Activated CD8-positive, alpha-beta memory T cell treated with anti-CD3 and anti-CD28 coated beads, Interleukin-2, amount 50 U/mL, for 1 hour (primary cell): ENCODE results near the gene UQCC2.

ENCODE experiments used
- DNase-seq: peaks from one replicate; pipeline ENCODE4 v3.0.0-alpha.2; 2020; ENCODE audit errors: extremely low read depth

Gene UQCC2

GRCh38 chr6:33725891-33726673, 14.6 kb upstream of the UQCC2 start:
- DNase-seq, result no peak

GRCh38 chr6:33725222-33725621, 13.7 kb upstream of the UQCC2 start:
- no peak for DNase-seq

GRCh38 chr6:33724102-33725023, 12.9 kb upstream of the UQCC2 start:
- DNase-seq, result no peak

GRCh38 chr6:33723371-33724085, 12.0 kb upstream of the UQCC2 start:
- no peak for DNase-seq

GRCh38 chr6:33722103-33722623, 10.7 kb upstream of the UQCC2 start:
- DNase-seq, result no peak

- DNase-seq, result no peak
These were observed 10.0 kb upstream of the UQCC2 start for GRCh38 chr6:33721508-33721907.

GRCh38 chr6:33720998-33721397, 9.5 kb upstream of the UQCC2 start:
- no peak for DNase-seq

GRCh38 chr6:33719326-33719987, 8.0 kb upstream of the UQCC2 start:
- DNase-seq, result no peak

- DNase-seq, result no peak
These were observed 7.2 kb upstream of the UQCC2 start for GRCh38 chr6:33718713-33719112.

GRCh38 chr6:33717934-33718455, 6.5 kb upstream of the UQCC2 start:
- DNase-seq, result no peak

GRCh38 chr6:33716890-33717632, 5.6 kb upstream of the UQCC2 start:
- DNase-seq, result no peak

GRCh38 chr6:33716379-33716778, 4.9 kb upstream of the UQCC2 start:
- no peak for DNase-seq

GRCh38 chr6:33714385-33715040, 3.0 kb upstream of the UQCC2 start:
- DNase-seq, result no peak

GRCh38 chr6:33713786-33714185, 2.3 kb upstream of the UQCC2 start:
- DNase-seq, result no peak

GRCh38 chr6:33712914-33713313, 1.4 kb upstream of the UQCC2 start:
- no peak for DNase-seq

GRCh38 chr6:33710296-33711121, 991 bp downstream of the UQCC2 start:
- DNase-seq, result no peak

GRCh38 chr6:33709605-33710295, 1.8 kb downstream of the UQCC2 start:
- DNase-seq, result no peak

- no peak for DNase-seq
These were observed 2.8 kb downstream of the UQCC2 start for GRCh38 chr6:33708516-33709204.
